ENCODE measurements around the gene SP140L.

DNA sequence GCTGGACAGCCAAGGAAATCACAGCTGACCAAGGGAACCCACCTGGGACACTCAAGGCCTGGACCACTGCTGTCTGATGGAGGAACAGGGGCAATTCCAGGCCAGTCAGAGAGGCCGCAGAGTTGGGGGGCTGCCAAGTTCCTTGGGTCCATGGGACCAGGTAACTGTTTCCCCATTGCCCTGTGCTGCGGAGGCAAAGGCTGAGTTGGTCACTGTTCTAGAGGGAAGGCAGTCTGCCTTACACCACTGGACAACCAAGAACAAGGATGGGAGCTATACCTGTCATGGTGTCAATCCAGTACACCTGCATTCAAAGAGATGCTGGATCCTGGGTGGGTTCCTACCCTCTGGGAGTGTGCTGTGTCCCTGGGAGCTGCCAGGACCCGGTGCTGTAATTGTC, 9.6 kb upstream of the SP140L start:
- TF ChIP-seq, protein P1, sequence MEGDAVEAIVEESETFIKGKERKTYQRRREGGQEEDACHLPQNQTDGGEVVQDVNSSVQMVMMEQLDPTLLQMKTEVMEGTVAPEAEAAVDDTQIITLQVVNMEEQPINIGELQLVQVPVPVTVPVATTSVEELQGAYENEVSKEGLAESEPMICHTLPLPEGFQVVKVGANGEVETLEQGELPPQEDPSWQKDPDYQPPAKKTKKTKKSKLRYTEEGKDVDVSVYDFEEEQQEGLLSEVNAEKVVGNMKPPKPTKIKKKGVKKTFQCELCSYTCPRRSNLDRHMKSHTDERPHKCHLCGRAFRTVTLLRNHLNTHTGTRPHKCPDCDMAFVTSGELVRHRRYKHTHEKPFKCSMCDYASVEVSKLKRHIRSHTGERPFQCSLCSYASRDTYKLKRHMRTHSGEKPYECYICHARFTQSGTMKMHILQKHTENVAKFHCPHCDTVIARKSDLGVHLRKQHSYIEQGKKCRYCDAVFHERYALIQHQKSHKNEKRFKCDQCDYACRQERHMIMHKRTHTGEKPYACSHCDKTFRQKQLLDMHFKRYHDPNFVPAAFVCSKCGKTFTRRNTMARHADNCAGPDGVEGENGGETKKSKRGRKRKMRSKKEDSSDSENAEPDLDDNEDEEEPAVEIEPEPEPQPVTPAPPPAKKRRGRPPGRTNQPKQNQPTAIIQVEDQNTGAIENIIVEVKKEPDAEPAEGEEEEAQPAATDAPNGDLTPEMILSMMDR (IDR thresholded peaks at IDR 0.05), result no peak
- TF ChIP-seq ZFX (IDR thresholded peaks at IDR 0.05; ENCODE audit: borderline replicate concordance), result no peak
